Measurements from ENCODE around the gene RREB1. TPM values are rescaled to one million over a fixed set of nuclear protein-coding genes. Genes with fewer than 3 reads are reported as not detected.
"Not testable (repeated sequence)": the region's sequence is repeated elsewhere in the genome, so short reads cannot be mapped to it uniquely, and the experiment has no call there.

The RREB1 gene
- total RNA-seq, 1 donor from 2014 or later = 29.3 TPM

DNA sequence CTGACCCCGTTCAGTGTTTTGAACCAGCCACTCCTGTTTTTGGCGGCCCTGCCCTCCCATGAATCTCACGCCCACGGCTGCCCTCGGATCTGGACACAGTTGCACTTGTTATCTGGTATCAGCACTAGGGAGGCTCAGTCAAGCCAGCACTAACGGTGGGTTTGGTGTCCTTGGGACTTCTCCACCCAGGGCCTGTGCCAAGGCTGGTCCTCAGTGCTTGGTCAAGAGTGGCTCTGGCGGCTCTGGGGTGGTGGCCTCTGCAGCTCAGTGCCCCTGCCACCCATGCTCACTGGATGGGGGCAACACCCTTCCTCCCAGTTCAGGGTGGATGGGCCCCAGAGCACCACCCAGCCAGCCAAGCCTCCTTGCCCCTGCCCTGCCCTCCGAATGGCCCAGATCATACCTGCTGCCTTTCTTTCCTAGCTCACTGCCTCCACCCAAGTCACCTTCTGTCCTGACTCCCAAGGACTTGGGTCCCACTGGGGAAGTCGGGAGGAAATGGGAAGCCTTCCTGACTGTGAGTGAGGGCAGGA, 150.5 kb downstream of the RREB1 start:
- TF ChIP-seq CTCF (IDR thresholded peaks at IDR 0.05; ENCODE audit: insufficient read depth, low read length, poor library complexity, severe bottlenecking) = no peak
- H3K4me3 ChIP-seq (ENCODE audit: low read depth, low read length) = no peak overlapping the region
- no peaks in the 10 kb centered on the region for H3K36me3 ChIP-seq (ENCODE audit: control insufficient read depth, insufficient read depth, low read length)
- DNase-seq (ENCODE audit: low read depth) = no peak
- no peaks in the 10 kb centered on the region for H3K27me3 ChIP-seq (ENCODE audit: control insufficient read depth, insufficient read depth, low read length)

DNA sequence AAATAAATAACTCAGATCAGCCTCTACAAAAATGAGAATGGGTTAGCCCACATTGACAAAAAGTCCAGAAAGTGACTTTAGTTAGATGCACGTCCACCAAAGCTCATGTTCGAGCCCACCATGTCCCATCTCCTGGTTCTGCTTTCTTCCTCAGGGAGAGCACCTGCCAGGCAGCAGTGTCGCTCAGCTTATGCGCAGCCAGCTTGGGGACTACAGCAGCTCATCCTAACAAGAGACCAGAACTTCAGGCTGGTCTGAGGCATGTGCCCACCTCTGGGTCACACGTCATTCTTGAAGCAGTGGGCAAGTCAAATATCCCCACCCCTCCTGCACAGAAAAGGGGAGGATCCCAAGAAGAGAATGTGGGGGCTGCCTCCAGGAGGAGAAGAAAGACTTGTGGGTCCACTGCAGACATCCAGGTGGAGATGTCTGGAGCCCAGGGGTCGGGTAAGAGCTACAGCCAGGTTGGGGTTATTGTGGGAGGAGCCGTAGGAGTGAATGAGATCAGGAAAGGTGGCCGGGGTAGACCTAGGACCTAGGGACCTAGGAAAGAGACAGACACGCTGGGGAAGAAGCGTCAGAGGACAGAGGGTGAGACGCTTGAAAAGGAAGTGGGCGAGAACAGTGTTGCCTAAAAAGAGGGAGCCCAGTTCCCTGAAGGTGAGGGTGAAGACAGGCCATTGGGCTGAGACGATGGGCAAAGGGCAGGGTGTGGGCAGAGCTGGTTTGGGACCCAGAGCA, 152.7 kb downstream of the RREB1 start:
- DNase-seq (ENCODE audit: low read depth) = no peak
- Histone ChIP-seq H3K36me3 (ENCODE audit: control insufficient read depth, insufficient read depth, low read length) (no peaks in the 10 kb centered on the region), H3K4me3 (ENCODE audit: low read depth, low read length) (peak overlapping the region; percentile 52), H3K27me3 (ENCODE audit: control insufficient read depth, insufficient read depth, low read length) (no peaks in the 10 kb centered on the region)
- no peak for TF ChIP-seq CTCF (IDR thresholded peaks at IDR 0.05; ENCODE audit: insufficient read depth, low read length, poor library complexity, severe bottlenecking)

GRCh38 chr6:7261032-7261841, 153.5 kb downstream of the RREB1 start:
- peak overlapping the region; percentile 52 for H3K4me3 ChIP-seq (ENCODE audit: low read depth, low read length)
- TF ChIP-seq CTCF (IDR thresholded peaks at IDR 0.05; ENCODE audit: insufficient read depth, low read length, poor library complexity, severe bottlenecking) = no peak
- no peaks in the 10 kb centered on the region for H3K27me3 ChIP-seq (ENCODE audit: control insufficient read depth, insufficient read depth, low read length)
- H3K36me3 ChIP-seq (ENCODE audit: control insufficient read depth, insufficient read depth, low read length) = no peaks in the 10 kb centered on the region
- DNase-seq (ENCODE audit: low read depth) = peak; percentile 79

- DNase-seq (ENCODE audit: low read depth) = no peak
- Histone ChIP-seq H3K4me3 (ENCODE audit: low read depth, low read length) (peak overlapping the region; percentile 52), H3K36me3 (ENCODE audit: control insufficient read depth, insufficient read depth, low read length) (no peaks in the 10 kb centered on the region), H3K27me3 (ENCODE audit: control insufficient read depth, insufficient read depth, low read length) (no peaks in the 10 kb centered on the region)
- TF ChIP-seq CTCF (IDR thresholded peaks at IDR 0.05; ENCODE audit: insufficient read depth, low read length, poor library complexity, severe bottlenecking) = no peak
Observed at GRCh38 chr6:7261852-7262461, 154.2 kb downstream of the RREB1 start.

- Histone ChIP-seq H3K27me3 (ENCODE audit: control insufficient read depth, insufficient read depth, low read length) (no peaks in the 10 kb centered on the region), H3K36me3 (ENCODE audit: control insufficient read depth, insufficient read depth, low read length) (no peaks in the 10 kb centered on the region), H3K4me3 (ENCODE audit: low read depth, low read length) (no peak overlapping the region)
- DNase-seq (ENCODE audit: low read depth) = no peak
- no peak for TF ChIP-seq CTCF (IDR thresholded peaks at IDR 0.05; ENCODE audit: insufficient read depth, low read length, poor library complexity, severe bottlenecking)
Observed at GRCh38 chr6:7262746-7263518, 155.2 kb downstream of the RREB1 start.

DNA sequence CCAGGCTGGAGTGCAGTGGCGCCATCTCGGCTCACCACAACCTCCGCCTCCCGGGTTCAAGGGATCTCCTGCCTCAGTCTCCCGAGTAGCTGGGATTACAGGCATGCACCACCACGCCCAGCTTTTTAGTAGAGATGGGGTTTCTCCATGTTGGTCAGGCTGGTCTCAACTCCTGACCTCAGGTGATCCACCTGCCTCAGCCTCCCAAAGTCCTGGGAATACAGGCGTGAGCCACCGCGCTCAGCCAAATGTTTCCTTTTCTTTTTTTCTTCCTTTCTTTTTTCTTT, 155.7 kb downstream of the RREB1 start:
- H3K36me3 ChIP-seq (ENCODE audit: control insufficient read depth, insufficient read depth, low read length); DNase-seq (ENCODE audit: low read depth); H3K27me3 ChIP-seq (ENCODE audit: control insufficient read depth, insufficient read depth, low read length); H3K4me3 ChIP-seq (ENCODE audit: low read depth, low read length): not testable (repeated sequence)
